WTC11 (cell line): ENCODE data around the gene SIK2. TPM values are rescaled to one million over a fixed set of nuclear protein-coding genes. Genes with fewer than 3 reads are reported as not detected.

Experiments
- ATAC-seq: fragments of 200-7000 bp; cut with Tn5 transposase; 2 replicates; pipeline ENCODE4 v1.10.0; 2021; ENCODE audit warnings: mild to moderate bottlenecking, moderate library complexity
- CTCF ChIA-PET: fragments of 300-600 bp; sonication (Branson Sonifier 250); formaldehyde crosslinking; loops from one replicate; lab custom pipeline; 2021; ENCODE audit warnings: antibody characterized with exemption; lab: Charles Lee
- POLR2A ChIA-PET: fragments of 350-600 bp; sonication (Branson Sonifier 250); formaldehyde crosslinking; loops from one replicate; lab custom pipeline; 2021; ENCODE audit warnings: antibody characterized with exemption; lab: Charles Lee
- DNase-seq: peaks from one replicate; pipeline ENCODE4 v3.0.0; 2021; ENCODE audit warnings: low spot score
- H3K27ac Mint-ChIP-seq: 2 replicates; pipeline ENCODE4 v1.8.0; 2021; ENCODE audit warnings: mixed read lengths
- H3K27me3 Mint-ChIP-seq: 2 replicates; pipeline ENCODE4 v1.8.0; 2021; ENCODE audit warnings: low read depth, mild to moderate bottlenecking, moderate library complexity, mixed read lengths
- H3K36me3 Mint-ChIP-seq: 2 replicates; pipeline ENCODE4 v1.8.0; 2021; ENCODE audit warnings: mixed read lengths
- H3K4me1 Mint-ChIP-seq: 2 replicates; pipeline ENCODE4 v1.8.0; 2022; ENCODE audit warnings: mixed read lengths
- H3K4me3 Mint-ChIP-seq: 2 replicates; pipeline ENCODE4 v1.8.0; 2021; ENCODE audit warnings: mild to moderate bottlenecking, moderate library complexity, mixed read lengths
- H3K9me3 Mint-ChIP-seq: 2 replicates; pipeline ENCODE4 v1.8.0; 2021; ENCODE audit warnings: mixed read lengths
- AFF4 ChIP-seq: sonication (generic); formaldehyde crosslinking; IDR thresholded peaks from 2 replicates; pipeline ENCODE4 v1.8.1; 2023; ENCODE audit warnings: mild to moderate bottlenecking, missing genetic modification reagents, borderline replicate concordance
- ESRRA ChIP-seq: sonication (generic); formaldehyde crosslinking; IDR thresholded peaks from 2 replicates; pipeline ENCODE4 v1.8.1; 2022; ENCODE audit warnings: mild to moderate bottlenecking, missing genetic modification reagents, borderline replicate concordance
- GRHL2 ChIP-seq: fragments of 250-450 bp; sonication (Bioruptor Pico); IDR thresholded peaks from 2 replicates; pipeline ENCODE4 v1.8.0; 2022; ENCODE audit warnings: mild to moderate bottlenecking, moderate library complexity; ENCODE audit not compliant: insufficient replicate concordance, severe bottlenecking
- GTF2I ChIP-seq: fragments of 250-450 bp; sonication (Bioruptor Pico); conservative IDR thresholded peaks from 2 replicates; pipeline ENCODE4 v1.4.0; 2021; ENCODE audit warnings: mild to moderate bottlenecking
- JUN ChIP-seq: sonication (generic); formaldehyde crosslinking; IDR thresholded peaks from 2 replicates; pipeline ENCODE4 v1.8.0; 2023; ENCODE audit warnings: mild to moderate bottlenecking, missing genetic modification reagents
- MYBL2 ChIP-seq: sonication (generic); formaldehyde crosslinking; IDR thresholded peaks from 2 replicates; pipeline ENCODE4 v1.8.1; 2023; ENCODE audit warnings: mild to moderate bottlenecking, moderate library complexity, missing genetic modification reagents
- NFATC4 ChIP-seq: fragments of 250-450 bp; sonication (Bioruptor Pico); IDR thresholded peaks from 2 replicates; pipeline ENCODE4 v1.9.0; 2021; ENCODE audit warnings: mild to moderate bottlenecking
- ZNF263 ChIP-seq: sonication (generic); formaldehyde crosslinking; IDR thresholded peaks from 2 replicates; pipeline ENCODE4 v1.8.1; 2022; ENCODE audit warnings: low read depth, mild to moderate bottlenecking, moderate library complexity, missing genetic modification reagents
- ZNF281 ChIP-seq: sonication (generic); formaldehyde crosslinking; IDR thresholded peaks from 2 replicates; pipeline ENCODE4 v1.8.0; 2023; ENCODE audit warnings: mild to moderate bottlenecking, missing genetic modification reagents
- total RNA-seq: library from RNA; stranded (reverse); gene quantifications from 3 replicates; pipeline ENCODE4 v1.2.3, GENCODE V29; 2021
- TF ChIP-seq, protein P1 (sequence below): fragments of 250-450 bp; sonication (Bioruptor Pico); IDR thresholded peaks from 2 replicates; pipeline ENCODE4 v1.9.0; 2021; ENCODE audit warnings: mild to moderate bottlenecking
- TF ChIP-seq, protein P2 (sequence below): sonication (generic); formaldehyde crosslinking; IDR thresholded peaks from 2 replicates; pipeline ENCODE4 v1.8.1; 2022; ENCODE audit warnings: missing genetic modification reagents, borderline replicate concordance
- TF ChIP-seq, protein P3 (sequence below): sonication (generic); formaldehyde crosslinking; IDR thresholded peaks from 2 replicates; pipeline ENCODE4 v1.8.1; 2022; ENCODE audit warnings: low read depth, mild to moderate bottlenecking, moderate library complexity, missing genetic modification reagents, borderline replicate concordance
- TF ChIP-seq, protein P4 (sequence below): sonication (generic); formaldehyde crosslinking; IDR thresholded peaks from 2 replicates; pipeline ENCODE4 v1.8.1; 2022; ENCODE audit warnings: mild to moderate bottlenecking, missing genetic modification reagents, moderate library complexity, borderline replicate concordance

The SIK2 gene
- total RNA-seq, 1 experiment from 2014 or later = 7.2 TPM

DNA sequence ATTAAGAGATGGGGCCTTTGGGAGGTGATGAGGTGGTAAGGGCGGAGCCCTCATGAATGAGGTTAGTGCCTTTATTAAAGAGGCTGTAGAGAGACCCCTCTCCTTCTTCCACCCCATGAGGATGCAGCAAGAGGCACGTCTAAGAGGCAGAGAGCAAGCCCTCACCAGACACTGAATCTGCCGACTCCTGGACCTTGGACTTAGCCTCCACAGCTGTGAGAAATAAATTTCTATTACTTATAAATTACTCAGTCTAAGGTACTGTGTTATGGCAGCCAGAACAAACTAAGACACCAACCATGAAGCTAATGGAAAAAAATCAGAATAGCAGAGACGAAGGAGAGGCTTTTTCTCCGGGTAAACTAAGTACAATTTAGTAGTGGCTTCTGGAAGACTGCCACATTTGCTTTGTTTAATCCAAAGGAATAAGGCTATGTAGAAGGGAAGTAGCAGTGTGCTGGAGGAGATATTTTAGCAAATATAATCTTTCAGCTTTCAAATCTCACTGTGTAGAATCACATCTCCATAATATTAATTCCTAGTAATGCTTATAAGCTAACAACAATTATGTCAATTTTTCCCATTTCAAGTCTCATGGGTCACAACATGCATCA lies 12.3 kb upstream of the SIK2 start (continued):
- TF ChIP-seq, protein P1, sequence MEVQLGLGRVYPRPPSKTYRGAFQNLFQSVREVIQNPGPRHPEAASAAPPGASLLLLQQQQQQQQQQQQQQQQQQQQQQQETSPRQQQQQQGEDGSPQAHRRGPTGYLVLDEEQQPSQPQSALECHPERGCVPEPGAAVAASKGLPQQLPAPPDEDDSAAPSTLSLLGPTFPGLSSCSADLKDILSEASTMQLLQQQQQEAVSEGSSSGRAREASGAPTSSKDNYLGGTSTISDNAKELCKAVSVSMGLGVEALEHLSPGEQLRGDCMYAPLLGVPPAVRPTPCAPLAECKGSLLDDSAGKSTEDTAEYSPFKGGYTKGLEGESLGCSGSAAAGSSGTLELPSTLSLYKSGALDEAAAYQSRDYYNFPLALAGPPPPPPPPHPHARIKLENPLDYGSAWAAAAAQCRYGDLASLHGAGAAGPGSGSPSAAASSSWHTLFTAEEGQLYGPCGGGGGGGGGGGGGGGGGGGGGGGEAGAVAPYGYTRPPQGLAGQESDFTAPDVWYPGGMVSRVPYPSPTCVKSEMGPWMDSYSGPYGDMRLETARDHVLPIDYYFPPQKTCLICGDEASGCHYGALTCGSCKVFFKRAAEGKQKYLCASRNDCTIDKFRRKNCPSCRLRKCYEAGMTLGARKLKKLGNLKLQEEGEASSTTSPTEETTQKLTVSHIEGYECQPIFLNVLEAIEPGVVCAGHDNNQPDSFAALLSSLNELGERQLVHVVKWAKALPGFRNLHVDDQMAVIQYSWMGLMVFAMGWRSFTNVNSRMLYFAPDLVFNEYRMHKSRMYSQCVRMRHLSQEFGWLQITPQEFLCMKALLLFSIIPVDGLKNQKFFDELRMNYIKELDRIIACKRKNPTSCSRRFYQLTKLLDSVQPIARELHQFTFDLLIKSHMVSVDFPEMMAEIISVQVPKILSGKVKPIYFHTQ (CRISPR knock-in tag) = no peak
- TF ChIP-seq ESRRA (CRISPR knock-in tag) = no peak
- TF ChIP-seq, protein P2, sequence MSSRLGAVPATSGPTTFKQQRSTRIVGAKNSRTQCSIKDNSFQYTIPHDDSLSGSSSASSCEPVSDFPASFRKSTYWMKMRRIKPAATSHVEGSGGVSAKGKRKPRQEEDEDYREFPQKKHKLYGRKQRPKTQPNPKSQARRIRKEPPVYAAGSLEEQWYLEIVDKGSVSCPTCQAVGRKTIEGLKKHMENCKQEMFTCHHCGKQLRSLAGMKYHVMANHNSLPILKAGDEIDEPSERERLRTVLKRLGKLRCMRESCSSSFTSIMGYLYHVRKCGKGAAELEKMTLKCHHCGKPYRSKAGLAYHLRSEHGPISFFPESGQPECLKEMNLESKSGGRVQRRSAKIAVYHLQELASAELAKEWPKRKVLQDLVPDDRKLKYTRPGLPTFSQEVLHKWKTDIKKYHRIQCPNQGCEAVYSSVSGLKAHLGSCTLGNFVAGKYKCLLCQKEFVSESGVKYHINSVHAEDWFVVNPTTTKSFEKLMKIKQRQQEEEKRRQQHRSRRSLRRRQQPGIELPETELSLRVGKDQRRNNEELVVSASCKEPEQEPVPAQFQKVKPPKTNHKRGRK (CRISPR knock-in tag) = no peak
- TF ChIP-seq, protein P3, sequence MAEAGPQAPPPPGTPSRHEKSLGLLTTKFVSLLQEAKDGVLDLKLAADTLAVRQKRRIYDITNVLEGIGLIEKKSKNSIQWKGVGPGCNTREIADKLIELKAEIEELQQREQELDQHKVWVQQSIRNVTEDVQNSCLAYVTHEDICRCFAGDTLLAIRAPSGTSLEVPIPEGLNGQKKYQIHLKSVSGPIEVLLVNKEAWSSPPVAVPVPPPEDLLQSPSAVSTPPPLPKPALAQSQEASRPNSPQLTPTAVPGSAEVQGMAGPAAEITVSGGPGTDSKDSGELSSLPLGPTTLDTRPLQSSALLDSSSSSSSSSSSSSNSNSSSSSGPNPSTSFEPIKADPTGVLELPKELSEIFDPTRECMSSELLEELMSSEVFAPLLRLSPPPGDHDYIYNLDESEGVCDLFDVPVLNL (CRISPR knock-in tag) = no peak
- no peak for TF ChIP-seq GRHL2 (CRISPR knock-in tag)
- no peak for TF ChIP-seq GTF2I (CRISPR knock-in tag)

GRCh38 chr11:111591187-111591960 lies 10.9 kb upstream of the SIK2 start:
- POLR2A ChIA-PET = no interaction called here
- H3K9me3 Mint-ChIP-seq = 0 out of 2 replicates have a peak, but pooled peaks cover 5% of the 10 kb centered on the region
- H3K27ac Mint-ChIP-seq = no peak overlapping the region
- peaks cover 6% of the 10 kb centered on the region; the same call in 1 of the 2 replicates for H3K4me1 Mint-ChIP-seq
- CTCF ChIA-PET = no interaction called here
- no peak for ATAC-seq
- no peak overlapping the region for H3K4me3 Mint-ChIP-seq
- peaks cover 4% of the 10 kb centered on the region for H3K36me3 Mint-ChIP-seq
- TF ChIP-seq JUN (CRISPR knock-in tag) = no peak
- no peak for TF ChIP-seq MYBL2
- TF ChIP-seq, protein P4, sequence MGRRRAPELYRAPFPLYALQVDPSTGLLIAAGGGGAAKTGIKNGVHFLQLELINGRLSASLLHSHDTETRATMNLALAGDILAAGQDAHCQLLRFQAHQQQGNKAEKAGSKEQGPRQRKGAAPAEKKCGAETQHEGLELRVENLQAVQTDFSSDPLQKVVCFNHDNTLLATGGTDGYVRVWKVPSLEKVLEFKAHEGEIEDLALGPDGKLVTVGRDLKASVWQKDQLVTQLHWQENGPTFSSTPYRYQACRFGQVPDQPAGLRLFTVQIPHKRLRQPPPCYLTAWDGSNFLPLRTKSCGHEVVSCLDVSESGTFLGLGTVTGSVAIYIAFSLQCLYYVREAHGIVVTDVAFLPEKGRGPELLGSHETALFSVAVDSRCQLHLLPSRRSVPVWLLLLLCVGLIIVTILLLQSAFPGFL = no peak
- TF ChIP-seq AFF4 (CRISPR knock-in tag) = no peak
- no peak for TF ChIP-seq ZNF281 (CRISPR knock-in tag)
- no peak for TF ChIP-seq NFATC4 (CRISPR knock-in tag)
- TF ChIP-seq ZNF263 (CRISPR knock-in tag) = no peak
- DNase-seq = no peak
- H3K27me3 Mint-ChIP-seq = no peaks in the 10 kb centered on the region; the same call in 1 of the 2 replicates
